Gastroesophageal sphincter (tissue), 4 donors: Measurements from ENCODE around the gene SMARCC2. TPM values are rescaled to one million over a fixed set of nuclear protein-coding genes. Genes with fewer than 3 reads are reported as not detected.

Source experiments
- ATAC-seq: fragments of 150-250 bp; one replicate; pipeline ENCODE4 v1.9.1; 2016; ENCODE audit warnings: mild to moderate bottlenecking, moderate library complexity
- H3K27ac ChIP-seq, 4 donors: fragments of 200-600 bp; sonication (generic) in 3 of 4; 1 replicate in 3 of 4; 2 replicates in 1 of 4; pipeline ENCODE4 v1.5.1; 2016 to 2019
- H3K27me3 ChIP-seq: fragments of 200-600 bp; sonication (generic); one replicate; pipeline ENCODE4 v1.5.1; 2019
- H3K36me3 ChIP-seq, 2 donors: fragments of 200-600 bp; sonication (generic); one replicate each; pipeline ENCODE4 v1.5.1; 2019; ENCODE audit warnings: control low read depth in 1 of 2
- H3K4me1 ChIP-seq, 3 donors: fragments of 200-600 bp; sonication (generic); 1 replicate in 2 of 3; 2 replicates in 1 of 3; pipeline ENCODE4 v1.5.1; 2016 to 2019; ENCODE audit warnings: control low read depth in 2 of 3
- H3K4me3 ChIP-seq, 2 donors: fragments of 200-600 bp; sonication (generic); one replicate each; pipeline ENCODE4 v1.5.1; 2019; ENCODE audit warnings: mild to moderate bottlenecking in 1 of 2, moderate library complexity in 1 of 2
- H3K9me3 ChIP-seq, 3 donors: fragments of 200-600 bp; sonication (generic); one replicate each; pipeline ENCODE4 v1.5.1; 2017 to 2019; ENCODE audit warnings: control low read depth in 2 of 3
- CTCF ChIP-seq, 4 experiments: fragments of 200-600 bp in 2 of 4; fragments of 450-650 bp in 2 of 4; sonication (generic) in 1 of 4; IDR thresholded peaks; one replicate each; pipeline ENCODE4 v1.5.1; 2017 to 2019; ENCODE audit warnings: antibody characterized with exemption in 4 of 4, mild to moderate bottlenecking in 2 of 4, moderate library complexity in 2 of 4
- EP300 ChIP-seq: sonication (generic); formaldehyde crosslinking; IDR thresholded peaks from one replicate; pipeline ENCODE4 v1.6.1; 2017; ENCODE audit warnings: antibody characterized with exemption, mild to moderate bottlenecking
- POLR2A ChIP-seq, 2 donors: fragments of 450-650 bp; IDR thresholded peaks; one replicate each; pipeline ENCODE4 v1.6.1; 2017; ENCODE audit warnings: antibody characterized with exemption in 2 of 2, mild to moderate bottlenecking in 2 of 2, moderate library complexity in 1 of 2
- POLR2AphosphoS5 ChIP-seq: sonication (generic); formaldehyde crosslinking; IDR thresholded peaks from one replicate; pipeline ENCODE4 v1.6.1; 2017; ENCODE audit warnings: antibody characterized with exemption
- WGBS, 2 donors: methylation state at CpG; one replicate each; pipeline ENCODE4 v1.1.5; 2018; ENCODE audit warnings: low coverage in 1 of 2; 5-methylcytosine and 5-hydroxymethylcytosine counted together
- total RNA-seq, 4 donors: library from RNA; depleted of rRNA; stranded (reverse); fragments of >200 nt; gene quantifications; one replicate each; pipeline ENCODE4 v1.1.0, GENCODE V29; 2016

SMARCC2 gene
- 100 to 1,000 TPM in 1 of 4 donors, 10 to 100 TPM in 3; 76.5 to 109 (median 85.1) TPM for total RNA-seq

GRCh38 chr12:56189099-56189917, at the start of gene SMARCC2:
TSS of gene SMARCC2 (minus strand) at chr12:56189483. CDS start at chr12:56189461, 22 bp downstream.
- H3K4me1 ChIP-seq = peaks cover 0 to 34% (median 18%) of the 10 kb centered on the region in 3 donors
- peak; percentile 94 for ATAC-seq
- 0% methylated on average over 2 to 3 of the region's 93 CpGs for WGBS, 2 donors
- TF ChIP-seq EP300 (no peak), CTCF (IDR thresholded peaks at IDR 0.05) (peak; percentile 63 to 95 (median 84)), POLR2A (IDR thresholded peaks at IDR 0.05) (peak; percentile 28 to 42), POLR2AphosphoS5 (peak; percentile 51)
- no peaks in the 10 kb centered on the region for H3K27me3 ChIP-seq
- H3K9me3 ChIP-seq = no peaks in the 10 kb centered on the region
- H3K4me3 ChIP-seq = peak within 1 kb of the TSS; percentile 71 to 94
- H3K27ac ChIP-seq = peak within 1 kb of the TSS; percentile 92 to 97 (median 94)
- H3K36me3 ChIP-seq = peaks cover 0 to 28% of the 10 kb centered on the region in 2 donors

- Histone ChIP-seq H3K27me3 (no peaks in the 10 kb centered on the region), H3K36me3 (peaks cover 0 to 63% of the 10 kb centered on the region in 2 donors), H3K27ac (no peak overlapping the region), H3K4me3 (no peak overlapping the region), H3K9me3 (no peaks in the 10 kb centered on the region), H3K4me1 (no peaks in the 10 kb centered on the region)
- ATAC-seq = no peak
- 72% methylated on average over 3 of the region's 11 CpGs; no CpG with 5 or more reads in 1 of the 2 donors for WGBS, 2 donors
- TF ChIP-seq POLR2A (IDR thresholded peaks at IDR 0.05) = no peak
- no peak for TF ChIP-seq POLR2AphosphoS5
- no peak for TF ChIP-seq EP300
- no peak for TF ChIP-seq CTCF (IDR thresholded peaks at IDR 0.05)
Observed at GRCh38 chr12:56237552-56237951, 48.3 kb upstream of the SMARCC2 start.

GRCh38 chr12:56236985-56237384, 47.7 kb upstream of the SMARCC2 start:
- Histone ChIP-seq H3K27me3 (no peaks in the 10 kb centered on the region), H3K4me1 (no peaks in the 10 kb centered on the region), H3K36me3 (peaks cover 0 to 57% of the 10 kb centered on the region in 2 donors), H3K4me3 (no peak overlapping the region), H3K27ac (no peak overlapping the region), H3K9me3 (no peaks in the 10 kb centered on the region)
- no CpG with 5 or more reads among the region's 5 CpGs for WGBS, 2 donors
- no peak for ATAC-seq
- no peak for TF ChIP-seq POLR2AphosphoS5
- TF ChIP-seq EP300 = no peak
- no peak for TF ChIP-seq POLR2A (IDR thresholded peaks at IDR 0.05)

GRCh38 chr12:56236091-56236490, 46.8 kb upstream of the SMARCC2 start:
- Histone ChIP-seq H3K4me3 (no peak overlapping the region), H3K27ac (no peak overlapping the region), H3K36me3 (peaks cover 0 to 49% of the 10 kb centered on the region in 2 donors), H3K4me1 (no peaks in the 10 kb centered on the region), H3K27me3 (no peaks in the 10 kb centered on the region), H3K9me3 (no peaks in the 10 kb centered on the region)
- no peak for TF ChIP-seq POLR2A (IDR thresholded peaks at IDR 0.05)
- no peak for TF ChIP-seq CTCF (IDR thresholded peaks at IDR 0.05)
- TF ChIP-seq POLR2AphosphoS5 = no peak
- TF ChIP-seq EP300 = no peak
- ATAC-seq = no peak
- WGBS, 2 donors = 95% methylated on average over 5 of the region's 6 CpGs; no CpG with 5 or more reads in 1 of the 2 donors

GRCh38 chr12:56234746-56235436, 45.6 kb upstream of the SMARCC2 start:
- WGBS, 2 donors = 62 to 100% methylated on average over 1 to 6 of the region's 16 CpGs
- Histone ChIP-seq H3K36me3 (peaks cover 0 to 37% of the 10 kb centered on the region in 2 donors), H3K9me3 (no peaks in the 10 kb centered on the region), H3K4me3 (no peak overlapping the region), H3K27ac (no peak overlapping the region), H3K27me3 (no peaks in the 10 kb centered on the region), H3K4me1 (no peaks in the 10 kb centered on the region)
- ATAC-seq = no peak
- TF ChIP-seq EP300 (no peak), POLR2AphosphoS5 (no peak), POLR2A (IDR thresholded peaks at IDR 0.05) (no peak), CTCF (IDR thresholded peaks at IDR 0.05) (no peak)
